ENCODE results near the gene KMT5C.

DNA sequence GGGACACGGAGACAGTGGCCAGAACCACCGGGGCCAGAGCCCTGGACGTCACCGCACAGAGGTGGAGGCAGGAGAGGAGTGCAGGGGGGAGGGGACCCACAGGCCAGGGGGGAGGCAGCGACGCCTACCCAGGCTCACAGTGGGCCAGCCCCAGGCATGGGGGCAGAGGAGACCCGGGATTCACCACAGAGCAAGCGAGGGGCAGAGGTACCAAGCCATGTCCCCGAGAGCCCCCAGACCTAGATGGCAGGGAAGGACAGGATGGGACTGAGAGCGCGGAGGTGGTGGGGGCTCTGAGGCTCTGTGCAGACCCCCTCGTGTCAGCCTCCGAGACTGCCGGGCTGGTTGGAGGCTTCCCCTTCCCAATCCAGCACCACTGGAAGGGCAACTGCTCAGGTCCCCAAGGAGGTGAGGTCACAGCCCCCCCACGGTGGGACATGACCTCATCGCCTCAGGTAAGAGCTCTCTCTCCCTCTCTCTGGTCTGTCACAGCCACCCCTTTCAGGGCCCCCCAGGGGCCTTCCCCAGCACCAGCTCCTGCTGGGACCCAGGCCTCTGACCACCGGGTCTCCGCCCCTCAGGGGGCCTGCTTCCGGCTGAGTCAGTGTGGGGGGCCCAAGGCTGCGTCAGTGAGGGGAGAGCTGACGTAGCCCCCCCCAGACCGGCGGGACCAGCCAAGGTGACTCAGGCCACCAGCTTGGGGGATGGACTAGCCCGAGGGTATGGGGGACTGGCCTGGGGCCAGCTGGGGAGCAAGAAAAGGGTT is 32.8 kb downstream of the KMT5C start:
- no peak for TF ChIP-seq POLR2A (IDR thresholded peaks at IDR 0.05)
- TF ChIP-seq, protein P1, sequence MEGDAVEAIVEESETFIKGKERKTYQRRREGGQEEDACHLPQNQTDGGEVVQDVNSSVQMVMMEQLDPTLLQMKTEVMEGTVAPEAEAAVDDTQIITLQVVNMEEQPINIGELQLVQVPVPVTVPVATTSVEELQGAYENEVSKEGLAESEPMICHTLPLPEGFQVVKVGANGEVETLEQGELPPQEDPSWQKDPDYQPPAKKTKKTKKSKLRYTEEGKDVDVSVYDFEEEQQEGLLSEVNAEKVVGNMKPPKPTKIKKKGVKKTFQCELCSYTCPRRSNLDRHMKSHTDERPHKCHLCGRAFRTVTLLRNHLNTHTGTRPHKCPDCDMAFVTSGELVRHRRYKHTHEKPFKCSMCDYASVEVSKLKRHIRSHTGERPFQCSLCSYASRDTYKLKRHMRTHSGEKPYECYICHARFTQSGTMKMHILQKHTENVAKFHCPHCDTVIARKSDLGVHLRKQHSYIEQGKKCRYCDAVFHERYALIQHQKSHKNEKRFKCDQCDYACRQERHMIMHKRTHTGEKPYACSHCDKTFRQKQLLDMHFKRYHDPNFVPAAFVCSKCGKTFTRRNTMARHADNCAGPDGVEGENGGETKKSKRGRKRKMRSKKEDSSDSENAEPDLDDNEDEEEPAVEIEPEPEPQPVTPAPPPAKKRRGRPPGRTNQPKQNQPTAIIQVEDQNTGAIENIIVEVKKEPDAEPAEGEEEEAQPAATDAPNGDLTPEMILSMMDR (IDR thresholded peaks at IDR 0.05): no peak
